ENCODE measurements around the gene QRFP. TPM values are rescaled to one million over a fixed set of nuclear protein-coding genes. Genes with fewer than 3 reads are reported as not detected.

Gene QRFP
- polyA plus RNA-seq, 1 donor from 2014 or later: not detected

DNA sequence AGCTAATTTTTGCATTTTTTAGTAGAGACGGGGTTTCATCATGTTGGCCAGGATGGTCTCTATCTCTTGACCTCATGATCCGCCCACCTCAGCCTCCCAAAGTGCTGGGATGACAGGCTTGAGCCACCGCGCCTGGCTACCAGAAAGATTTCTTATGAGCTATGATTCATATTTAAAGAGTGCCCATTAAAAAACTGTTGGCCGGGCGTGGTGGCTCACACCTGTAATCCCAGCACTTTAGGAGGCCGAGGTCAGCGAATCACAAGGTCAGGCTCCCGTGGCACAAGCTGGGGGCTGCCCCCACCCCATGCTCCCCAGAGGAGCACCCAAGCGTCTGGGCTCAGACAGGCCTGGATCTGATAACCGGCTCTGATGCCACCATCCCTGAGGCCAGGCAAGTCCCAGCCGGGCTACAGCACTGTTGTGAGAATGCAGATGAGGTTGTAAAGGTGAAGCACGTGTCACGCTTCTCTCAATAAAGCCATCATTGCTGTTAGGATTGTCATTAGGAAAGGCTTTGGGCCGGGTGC lies 13.9 kb downstream of the QRFP start:
- Histone ChIP-seq H3F3A (ENCODE audit: insufficient read depth, low read length, poor library complexity, severe bottlenecking) (no peaks in the 10 kb centered on the region), H4K20me1 (ENCODE audit: insufficient read depth) (no peaks in the 10 kb centered on the region), H3K36me3 (ENCODE audit: insufficient read depth, low read length) (no peaks in the 10 kb centered on the region)

DNA sequence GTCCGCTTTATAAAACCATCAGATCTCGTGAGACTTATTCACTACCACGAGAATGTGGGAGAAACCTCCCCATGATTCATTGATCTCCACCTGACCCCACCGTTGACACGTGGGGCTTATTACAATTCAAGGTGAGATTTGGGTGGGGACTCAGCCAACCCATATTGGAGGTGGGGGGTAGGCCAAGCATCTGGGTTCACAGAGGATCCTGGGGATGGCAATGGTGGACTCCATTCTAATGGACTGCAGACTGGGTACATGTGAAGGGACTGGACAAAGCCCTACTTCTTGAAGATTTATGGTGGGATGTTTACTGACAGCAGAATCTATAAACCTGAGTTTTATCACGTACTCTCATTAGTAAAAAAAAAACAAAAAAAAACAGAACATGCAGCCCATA lies 15.1 kb downstream of the QRFP start:
- Histone ChIP-seq H3K4me3 (ENCODE audit: low read length) (no peak overlapping the region), H3K9ac (ENCODE audit: low read length) (no peak overlapping the region), H3K4me2 (ENCODE audit: low read length) (no peak overlapping the region), H3F3A (ENCODE audit: insufficient read depth, low read length, poor library complexity, severe bottlenecking) (no peaks in the 10 kb centered on the region), H3K27ac (ENCODE audit: low read length) (no peak overlapping the region), H4K20me1 (ENCODE audit: insufficient read depth) (no peaks in the 10 kb centered on the region), H3K9me3 (ENCODE audit: low read length) (no peaks in the 10 kb centered on the region), H3K27me3 (ENCODE audit: insufficient read depth, low read depth, low read length) (no peaks in the 10 kb centered on the region), H2AFZ (ENCODE audit: low read depth, low read length) (no peak overlapping the region), H3K79me2 (replicated peaks; ENCODE audit: insufficient read depth, low read length) (no peaks in the 10 kb centered on the region), H3K36me3 (ENCODE audit: insufficient read depth, low read length) (no peaks in the 10 kb centered on the region), H3K9me2 (ENCODE audit: insufficient read depth, low read length) (no peaks in the 10 kb centered on the region)
- no peak for TF ChIP-seq RAD21 (conservative IDR thresholded peaks at IDR 0.05)
- TF ChIP-seq POLR2AphosphoS5 (IDR thresholded peaks at IDR 0.05): no peak
- TF ChIP-seq EP300 (conservative IDR thresholded peaks at IDR 0.05; ENCODE audit: poor library complexity, severe bottlenecking): no peak
- no peak for TF ChIP-seq SMC3 (conservative IDR thresholded peaks at IDR 0.05; ENCODE audit: poor library complexity)
- TF ChIP-seq, protein P1, sequence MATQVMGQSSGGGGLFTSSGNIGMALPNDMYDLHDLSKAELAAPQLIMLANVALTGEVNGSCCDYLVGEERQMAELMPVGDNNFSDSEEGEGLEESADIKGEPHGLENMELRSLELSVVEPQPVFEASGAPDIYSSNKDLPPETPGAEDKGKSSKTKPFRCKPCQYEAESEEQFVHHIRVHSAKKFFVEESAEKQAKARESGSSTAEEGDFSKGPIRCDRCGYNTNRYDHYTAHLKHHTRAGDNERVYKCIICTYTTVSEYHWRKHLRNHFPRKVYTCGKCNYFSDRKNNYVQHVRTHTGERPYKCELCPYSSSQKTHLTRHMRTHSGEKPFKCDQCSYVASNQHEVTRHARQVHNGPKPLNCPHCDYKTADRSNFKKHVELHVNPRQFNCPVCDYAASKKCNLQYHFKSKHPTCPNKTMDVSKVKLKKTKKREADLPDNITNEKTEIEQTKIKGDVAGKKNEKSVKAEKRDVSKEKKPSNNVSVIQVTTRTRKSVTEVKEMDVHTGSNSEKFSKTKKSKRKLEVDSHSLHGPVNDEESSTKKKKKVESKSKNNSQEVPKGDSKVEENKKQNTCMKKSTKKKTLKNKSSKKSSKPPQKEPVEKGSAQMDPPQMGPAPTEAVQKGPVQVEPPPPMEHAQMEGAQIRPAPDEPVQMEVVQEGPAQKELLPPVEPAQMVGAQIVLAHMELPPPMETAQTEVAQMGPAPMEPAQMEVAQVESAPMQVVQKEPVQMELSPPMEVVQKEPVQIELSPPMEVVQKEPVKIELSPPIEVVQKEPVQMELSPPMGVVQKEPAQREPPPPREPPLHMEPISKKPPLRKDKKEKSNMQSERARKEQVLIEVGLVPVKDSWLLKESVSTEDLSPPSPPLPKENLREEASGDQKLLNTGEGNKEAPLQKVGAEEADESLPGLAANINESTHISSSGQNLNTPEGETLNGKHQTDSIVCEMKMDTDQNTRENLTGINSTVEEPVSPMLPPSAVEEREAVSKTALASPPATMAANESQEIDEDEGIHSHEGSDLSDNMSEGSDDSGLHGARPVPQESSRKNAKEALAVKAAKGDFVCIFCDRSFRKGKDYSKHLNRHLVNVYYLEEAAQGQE (IDR thresholded peaks at IDR 0.05; ENCODE audit: borderline replicate concordance): no peak
- TF ChIP-seq CTCF (IDR thresholded peaks at IDR 0.05; ENCODE audit: poor library complexity, severe bottlenecking): no peak
- TF ChIP-seq EZH2 (IDR thresholded peaks at IDR 0.05; ENCODE audit: borderline replicate concordance, insufficient read depth, low read length, poor library complexity, severe bottlenecking): no peak
- no peak for TF ChIP-seq TAF1 (IDR thresholded peaks at IDR 0.05; ENCODE audit: low read depth)
- no peak for TF ChIP-seq MXI1 (conservative IDR thresholded peaks at IDR 0.05; ENCODE audit: poor library complexity, severe bottlenecking)

More for the DNA sequence above, 13.9 kb downstream of the QRFP start:
- Histone ChIP-seq H3K4me2 (ENCODE audit: low read length) (no peak overlapping the region), H3K9ac (ENCODE audit: low read length) (no peak overlapping the region), H3K79me2 (replicated peaks; ENCODE audit: insufficient read depth, low read length) (no peaks in the 10 kb centered on the region), H3K9me2 (ENCODE audit: insufficient read depth, low read length) (no peaks in the 10 kb centered on the region), H3K4me3 (ENCODE audit: low read length) (no peak overlapping the region), H2AFZ (ENCODE audit: low read depth, low read length) (no peak overlapping the region), H3K9me3 (ENCODE audit: low read length) (no peaks in the 10 kb centered on the region), H3K27me3 (ENCODE audit: insufficient read depth, low read depth, low read length) (no peaks in the 10 kb centered on the region), H3K27ac (ENCODE audit: low read length) (no peak overlapping the region)
- no peak for TF ChIP-seq TAF1 (IDR thresholded peaks at IDR 0.05; ENCODE audit: low read depth)
- no peak for TF ChIP-seq MXI1 (conservative IDR thresholded peaks at IDR 0.05; ENCODE audit: poor library complexity, severe bottlenecking)
- TF ChIP-seq RAD21 (conservative IDR thresholded peaks at IDR 0.05): no peak
- TF ChIP-seq EP300 (conservative IDR thresholded peaks at IDR 0.05; ENCODE audit: poor library complexity, severe bottlenecking): no peak
- TF ChIP-seq CTCF (IDR thresholded peaks at IDR 0.05; ENCODE audit: poor library complexity, severe bottlenecking): no peak
- TF ChIP-seq, protein P1 (IDR thresholded peaks at IDR 0.05; ENCODE audit: borderline replicate concordance): no peak
- TF ChIP-seq EZH2 (IDR thresholded peaks at IDR 0.05; ENCODE audit: borderline replicate concordance, insufficient read depth, low read length, poor library complexity, severe bottlenecking): no peak
- no peak for TF ChIP-seq SMC3 (conservative IDR thresholded peaks at IDR 0.05; ENCODE audit: poor library complexity)
- no peak for TF ChIP-seq POLR2AphosphoS5 (IDR thresholded peaks at IDR 0.05)

All from neural cell (in vitro differentiated cells).